Measurements from ENCODE around the gene CATSPERB. TPM values are rescaled to one million over a fixed set of nuclear protein-coding genes. Genes with fewer than 3 reads are reported as not detected.

Gene CATSPERB
- total and polyA plus RNA-seq, 9 of the 15 experiments (the other 6 are each of a cell fraction or from before 2014, with no cell fraction given) = 0.05 to 1.4 (median 0.89) TPM

DNA sequence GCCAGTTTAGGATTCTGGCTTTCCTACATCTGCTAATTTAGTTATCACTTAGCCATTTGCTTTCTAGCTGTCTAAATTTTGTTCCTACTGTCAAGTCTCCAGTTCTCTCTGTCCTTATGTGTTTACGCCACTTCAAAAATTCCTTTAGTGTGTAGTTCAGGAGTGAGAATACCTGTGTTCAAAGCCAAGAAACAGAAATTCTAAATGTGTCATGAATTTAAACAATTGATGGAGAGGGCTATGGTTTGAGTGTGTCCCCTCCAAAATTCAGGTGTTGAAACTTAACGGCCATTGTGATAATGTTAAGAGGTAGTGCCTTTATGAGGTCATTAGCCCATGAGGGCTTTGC is 11.4 kb upstream of the CATSPERB start:
- Histone ChIP-seq H3K9me1 (ENCODE audit: control insufficient read depth, insufficient read depth, low read length) (no peaks in the 10 kb centered on the region), H3K9ac (ENCODE audit: insufficient read depth in 1 of 2, low read depth in 2 of 2, low read length in 2 of 2) (no peak overlapping the region), H4K20me1 (replicated peaks; ENCODE audit: control insufficient read depth, insufficient read depth, low read length) (no peaks in the 10 kb centered on the region), H3K27me3 (ENCODE audit: control insufficient read depth in 2 of 2, insufficient read depth in 2 of 2, low read length in 2 of 2) (no peaks in the 10 kb centered on the region), H3K9me3 (replicated peaks; ENCODE audit: control insufficient read depth, insufficient read depth, low read depth, low read length) (no peaks in the 10 kb centered on the region), H3K4me1 (replicated peaks in 1 of 2; ENCODE audit: control insufficient read depth in 2 of 2, insufficient read depth in 2 of 2, low read length in 2 of 2) (no peaks in the 10 kb centered on the region; a peak in 1 of 5 replicates), H3K36me3 (ENCODE audit: control insufficient read depth, insufficient read depth, low read length) (no peaks in the 10 kb centered on the region), H3K79me2 (ENCODE audit: control insufficient read depth, insufficient read depth, low read length) (no peaks in the 10 kb centered on the region), H3K4me3 (no peak overlapping the region), H2AFZ (ENCODE audit: low read depth, low read length) (no peak overlapping the region), H3K27ac (ENCODE audit: extremely low read depth, low read depth, low read length) (peak overlapping the region; percentile 35; the same call in 1 of the 3 replicates), H3K4me2 (ENCODE audit: insufficient read depth, low read length) (no peak overlapping the region)
- FAIRE-seq (no peak), ATAC-seq (no peak), DNase-seq (ENCODE audit: extremely low read depth in 1 of 4, low spot score in 3 of 4) (no peak)
- 54% methylated on average over 2 of the region's 2 CpGs for WGBS (ENCODE audit: insufficient coverage, low coverage, missing lambda C conversion rate)
- no TSS peak for BruUV-seq (replicated peaks)
- CTCF ChIA-PET (ENCODE audit: low intra/inter-chr PET ratio) = no interaction called here
- POLR2A ChIA-PET = no interaction called here
- intact Hi-C loops (cut with micrococcal nuclease) = no loop called here
- in situ Hi-C loops (cut with MboI) = no loop called here
- TF ChIP-seq TRIM28 (IDR thresholded peaks at IDR 0.05) = no peak
- TF ChIP-seq, protein P1, sequence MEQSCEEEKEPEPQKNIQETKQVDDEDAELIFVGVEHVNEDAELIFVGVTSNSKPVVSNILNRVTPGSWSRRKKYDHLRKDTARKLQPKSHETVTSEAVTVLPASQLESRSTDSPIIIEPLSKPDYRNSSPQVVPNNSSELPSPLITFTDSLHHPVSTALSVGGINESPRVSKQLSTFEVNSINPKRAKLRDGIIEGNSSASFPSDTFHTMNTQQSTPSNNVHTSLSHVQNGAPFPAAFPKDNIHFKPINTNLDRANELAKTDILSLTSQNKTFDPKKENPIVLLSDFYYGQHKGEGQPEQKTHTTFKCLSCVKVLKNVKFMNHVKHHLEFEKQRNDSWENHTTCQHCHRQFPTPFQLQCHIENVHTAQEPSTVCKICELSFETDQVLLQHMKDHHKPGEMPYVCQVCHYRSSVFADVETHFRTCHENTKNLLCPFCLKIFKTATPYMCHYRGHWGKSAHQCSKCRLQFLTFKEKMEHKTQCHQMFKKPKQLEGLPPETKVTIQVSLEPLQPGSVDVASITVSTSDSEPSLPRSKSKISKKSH (CRISPR knock-in tag; IDR thresholded peaks at IDR 0.05) = no peak
- TF ChIP-seq, protein P2, sequence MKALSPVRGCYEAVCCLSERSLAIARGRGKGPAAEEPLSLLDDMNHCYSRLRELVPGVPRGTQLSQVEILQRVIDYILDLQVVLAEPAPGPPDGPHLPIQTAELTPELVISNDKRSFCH (CRISPR knock-in tag; IDR thresholded peaks at IDR 0.05) = no peak
- TF ChIP-seq, protein P2 (tag; IDR thresholded peaks at IDR 0.05) = no peak
- no peak for TF ChIP-seq SRSF1 (IDR thresholded peaks at IDR 0.05; ENCODE audit: low read depth, low read length)
- no peak for TF ChIP-seq FOXJ3 (CRISPR knock-in tag; IDR thresholded peaks at IDR 0.05)
- no peak for TF ChIP-seq KAT7 (CRISPR knock-in tag; IDR thresholded peaks at IDR 0.05; ENCODE audit: borderline replicate concordance)
- TF ChIP-seq, protein P3, sequence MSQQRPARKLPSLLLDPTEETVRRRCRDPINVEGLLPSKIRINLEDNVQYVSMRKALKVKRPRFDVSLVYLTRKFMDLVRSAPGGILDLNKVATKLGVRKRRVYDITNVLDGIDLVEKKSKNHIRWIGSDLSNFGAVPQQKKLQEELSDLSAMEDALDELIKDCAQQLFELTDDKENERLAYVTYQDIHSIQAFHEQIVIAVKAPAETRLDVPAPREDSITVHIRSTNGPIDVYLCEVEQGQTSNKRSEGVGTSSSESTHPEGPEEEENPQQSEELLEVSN (IDR thresholded peaks at IDR 0.05; ENCODE audit: borderline replicate concordance in 1 of 2, extremely low read depth in 1 of 2, insufficient read depth in 1 of 2, insufficient read length in 1 of 2, low read depth in 1 of 2, low read length in 1 of 2, poor library complexity in 1 of 2, severe bottlenecking in 1 of 2) = no peak
- no peak for TF ChIP-seq IRF2 (CRISPR knock-in tag; IDR thresholded peaks at IDR 0.05)
- TF ChIP-seq HDAC8 (tag; IDR thresholded peaks at IDR 0.05) = no peak
- no peak for TF ChIP-seq RCOR1 (IDR thresholded peaks at IDR 0.05; ENCODE audit: borderline replicate concordance in 1 of 2, low read depth in 2 of 2, low read length in 2 of 2)
- TF ChIP-seq, protein P4, sequence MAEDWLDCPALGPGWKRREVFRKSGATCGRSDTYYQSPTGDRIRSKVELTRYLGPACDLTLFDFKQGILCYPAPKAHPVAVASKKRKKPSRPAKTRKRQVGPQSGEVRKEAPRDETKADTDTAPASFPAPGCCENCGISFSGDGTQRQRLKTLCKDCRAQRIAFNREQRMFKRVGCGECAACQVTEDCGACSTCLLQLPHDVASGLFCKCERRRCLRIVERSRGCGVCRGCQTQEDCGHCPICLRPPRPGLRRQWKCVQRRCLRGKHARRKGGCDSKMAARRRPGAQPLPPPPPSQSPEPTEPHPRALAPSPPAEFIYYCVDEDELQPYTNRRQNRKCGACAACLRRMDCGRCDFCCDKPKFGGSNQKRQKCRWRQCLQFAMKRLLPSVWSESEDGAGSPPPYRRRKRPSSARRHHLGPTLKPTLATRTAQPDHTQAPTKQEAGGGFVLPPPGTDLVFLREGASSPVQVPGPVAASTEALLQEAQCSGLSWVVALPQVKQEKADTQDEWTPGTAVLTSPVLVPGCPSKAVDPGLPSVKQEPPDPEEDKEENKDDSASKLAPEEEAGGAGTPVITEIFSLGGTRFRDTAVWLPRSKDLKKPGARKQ (CRISPR knock-in tag; IDR thresholded peaks at IDR 0.05) = no peak
- TF ChIP-seq KDM1A (IDR thresholded peaks at IDR 0.05) = no peak
- TF ChIP-seq NFE2L1 (tag; IDR thresholded peaks at IDR 0.05; ENCODE audit: borderline replicate concordance, low read depth) = no peak
- TF ChIP-seq, protein P5, sequence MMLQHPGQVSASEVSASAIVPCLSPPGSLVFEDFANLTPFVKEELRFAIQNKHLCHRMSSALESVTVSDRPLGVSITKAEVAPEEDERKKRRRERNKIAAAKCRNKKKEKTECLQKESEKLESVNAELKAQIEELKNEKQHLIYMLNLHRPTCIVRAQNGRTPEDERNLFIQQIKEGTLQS (IDR thresholded peaks at IDR 0.05) = no peak
- TF ChIP-seq, protein P5 (CRISPR knock-in tag; conservative IDR thresholded peaks at IDR 0.05) = no peak
- TF ChIP-seq COPS2 (conservative IDR thresholded peaks at IDR 0.05) = no peak
